A549 (cell line): ENCODE measurements around the gene JPH2. TPM values are rescaled to one million over a fixed set of nuclear protein-coding genes. Genes with fewer than 3 reads are reported as not detected.
"Not testable (repeated sequence)": the region's sequence is repeated elsewhere in the genome, so short reads cannot be mapped to it uniquely, and the experiment has no call there.

Experiments
- ATAC-seq, 2 experiments: fragments of 200-7000 bp in 1 of 2; fragments of >200 bp in 1 of 2; cut with Nextera tagmentation in 1 of 2; cut with Tn5 transposase in 1 of 2; 3 replicates each; pipeline versions ENCODE4 v1.8.0 to v1.9.1; 2018 to 2020; ENCODE audit warnings: mild to moderate bottlenecking in 1 of 2, moderate library complexity in 1 of 2
- CTCF ChIA-PET: fragments of 300-600 bp; sonication (Branson Sonifier 250); formaldehyde crosslinking; extraction: SDS; loops from one replicate; lab custom pipeline; 2021; ENCODE audit warnings: antibody characterized with exemption, inconsistent platforms; lab: Yijun Ruan, JAX
- POLR2A ChIA-PET: fragments of 350-600 bp; formaldehyde crosslinking; extraction: SDS; loops from one replicate; lab custom pipeline; 2021; ENCODE audit warnings: antibody characterized with exemption, inconsistent platforms; lab: Yijun Ruan, JAX
- DNase-seq, 2 experiments: peaks; one replicate each; pipeline versions ENCODE4 v3.0.0 to v3.0.0-alpha.2; 2011 to 2016; ENCODE audit warnings: low read depth in 1 of 2, low spot score in 1 of 2
- FAIRE-seq: peaks from 2 replicates; lab custom pipeline; 2011; peaks lifted over from hg19 to GRCh38; lab: Jason Lieb, UNC
- H3K27ac ChIP-seq, 2 experiments: fragments of >200 bp; sonication (Bioruptor Twin); formaldehyde crosslinking; 3 replicates each; pipeline ENCODE4 v1.5.1; 2016 to 2017
- H3K4me1 ChIP-seq: fragments of >200 bp; sonication (Bioruptor Twin); formaldehyde crosslinking; 3 replicates; pipeline ENCODE4 v1.6.1; 2016
- H3K4me2 ChIP-seq: fragments of >200 bp; sonication (Bioruptor Twin); formaldehyde crosslinking; 3 replicates; pipeline ENCODE4 v1.6.1; 2016
- H3K4me3 ChIP-seq: fragments of >200 bp; sonication (Bioruptor Twin); formaldehyde crosslinking; 3 replicates; pipeline ENCODE4 v1.5.1; 2016
- H3K9me3 ChIP-seq: fragments of >200 bp; sonication (Bioruptor Twin); formaldehyde crosslinking; 3 replicates; pipeline ENCODE4 v1.6.1; 2016
- ATOH8 ChIP-seq: fragments of 250-450 bp; sonication (Bioruptor Pico); IDR thresholded peaks from 2 replicates; pipeline ENCODE4 v1.5.0; 2020; ENCODE audit warnings: low read depth, mild to moderate bottlenecking, moderate library complexity
- CBX2 ChIP-seq: fragments of 200-600 bp; sonication (generic); IDR thresholded peaks from 2 replicates; pipeline ENCODE4 v1.6.1; 2016; ENCODE audit warnings: low read depth, mild to moderate bottlenecking, borderline replicate concordance
- CBX8 ChIP-seq: fragments of 200-600 bp; sonication (generic); IDR thresholded peaks from 2 replicates; pipeline ENCODE4 v1.6.1; 2016
- CEBPB ChIP-seq, 2 experiments: fragments of >200 bp in 1 of 2; sonication (Bioruptor Twin) in 1 of 2; formaldehyde crosslinking in 1 of 2; IDR thresholded peaks; 2 replicates each; pipeline ENCODE4 v1.6.1; 2012 to 2016
- CTCF ChIP-seq: fragments of >200 bp; sonication (Bioruptor Twin); formaldehyde crosslinking; IDR thresholded peaks from 3 replicates; pipeline ENCODE4 v1.5.1; 2016
- EHF ChIP-seq: fragments of 250-450 bp; sonication (Bioruptor Pico); IDR thresholded peaks from 2 replicates; pipeline ENCODE4 v1.5.0; 2020; ENCODE audit warnings: mild to moderate bottlenecking
- EP300 ChIP-seq, 2 experiments: fragments of >200 bp; sonication (Bioruptor Twin); formaldehyde crosslinking; IDR thresholded peaks; 2 replicates in 1 of 2; 3 replicates in 1 of 2; pipeline ENCODE4 v1.6.1; 2016 to 2017
- ESRRA ChIP-seq: fragments of 150-350 bp; IDR thresholded peaks from 2 replicates; pipeline ENCODE4 v1.6.1; 2014; ENCODE audit warnings: mild to moderate bottlenecking, low read length, borderline replicate concordance
- FOSL2 ChIP-seq, 2 experiments: fragments of 450-650 bp in 1 of 2; fragments of >200 bp in 1 of 2; sonication (Bioruptor Twin) in 1 of 2; formaldehyde crosslinking; IDR thresholded peaks; 2 replicates each; pipeline versions ENCODE4 v1.5.0 to v1.6.1; 2016 to 2020; ENCODE audit warnings: mild to moderate bottlenecking in 1 of 2, moderate library complexity in 1 of 2
- HDAC2 ChIP-seq: fragments of 200-600 bp; sonication (generic); IDR thresholded peaks from 2 replicates; pipeline ENCODE4 v1.6.1; 2016
- HES2 ChIP-seq: fragments of >200 bp; sonication (Bioruptor Twin); formaldehyde crosslinking; IDR thresholded peaks from 2 replicates; pipeline ENCODE4 v1.6.1; 2016
- HEYL ChIP-seq: fragments of 250-450 bp; sonication (Bioruptor Pico); IDR thresholded peaks from 2 replicates; pipeline ENCODE4 v1.8.0; 2021; ENCODE audit warnings: mild to moderate bottlenecking, moderate library complexity
- KDM1A ChIP-seq: fragments of 200-600 bp; sonication (generic); IDR thresholded peaks from 2 replicates; pipeline ENCODE4 v1.6.1; 2016; ENCODE audit warnings: low read depth, mild to moderate bottlenecking
- MAFK ChIP-seq: fragments of 450-650 bp; IDR thresholded peaks from 2 replicates; pipeline ENCODE4 v1.6.1; 2014; ENCODE audit not compliant: partially characterized antibody
- MYC ChIP-seq: IDR thresholded peaks from 2 replicates; pipeline ENCODE4 v1.6.1; 2012; ENCODE audit warnings: mild to moderate bottlenecking, inconsistent platforms, low read length, improper control_type of control experiment, borderline replicate concordance
- NFE2L2 ChIP-seq: fragments of 150-350 bp; conservative IDR thresholded peaks from 2 replicates; pipeline ENCODE4 v1.6.1; 2014; ENCODE audit warnings: low read length
- RAD21 ChIP-seq, 2 experiments: fragments of >200 bp in 1 of 2; sonication (Bioruptor Twin) in 1 of 2; formaldehyde crosslinking in 1 of 2; IDR thresholded peaks in 1 of 2; conservative IDR thresholded peaks in 1 of 2; 2 replicates in 1 of 2; 3 replicates in 1 of 2; pipeline ENCODE4 v1.6.1; 2012 to 2018; ENCODE audit warnings: inconsistent platforms in 1 of 2
- RCOR1 ChIP-seq: fragments of 150-350 bp; IDR thresholded peaks from 2 replicates; pipeline ENCODE4 v1.6.1; 2014; ENCODE audit warnings: antibody characterized with exemption, low read length, low read depth
- REST ChIP-seq: fragments of 200-600 bp; sonication (generic); IDR thresholded peaks from 2 replicates; pipeline ENCODE4 v1.6.1; 2016; ENCODE audit warnings: antibody characterized with exemption, mild to moderate bottlenecking, moderate library complexity
- RNF2 ChIP-seq: fragments of 200-600 bp; sonication (generic); IDR thresholded peaks from 2 replicates; pipeline ENCODE4 v1.6.1; 2016; ENCODE audit warnings: low read depth, mild to moderate bottlenecking, antibody characterized with exemption, moderate library complexity, borderline replicate concordance
- SMC3 ChIP-seq: fragments of >200 bp; sonication (Bioruptor Twin); formaldehyde crosslinking; IDR thresholded peaks from 3 replicates; pipeline ENCODE4 v1.6.1; 2018; ENCODE audit warnings: inconsistent platforms
- TP53 ChIP-seq: fragments of 250-450 bp; sonication (Bioruptor Pico); IDR thresholded peaks from 2 replicates; pipeline ENCODE4 v1.5.0; 2021; ENCODE audit warnings: mild to moderate bottlenecking, moderate library complexity
- ZNF302 ChIP-seq: fragments of 250-450 bp; sonication (Bioruptor Pico); IDR thresholded peaks from 2 replicates; pipeline ENCODE4 v1.9.0; 2021; ENCODE audit warnings: inconsistent platforms, mild to moderate bottlenecking, moderate library complexity
- WGBS: methylation state at CpG from one replicate; pipeline ENCODE4 v1.1.6; 2017; ENCODE audit errors: missing lambda C conversion rate; 5-methylcytosine and 5-hydroxymethylcytosine counted together
- polyA plus RNA-seq, 4 experiments: library from polyadenylated mRNA; depleted of rRNA in 3 of 4; stranded (reverse); fragments of >200 nt; fragmentation: RNase III in 1 of 4; extraction: RNeasy Plus Mini Kit Qiagen cat#74134 plus additional on column Dnase treatment in 1 of 4; gene quantifications; 2 replicates in 3 of 4; 3 replicates in 1 of 4; pipeline ENCODE4 v1.2.3, GENCODE V29; 2011 to 2017

The JPH2 gene
- polyA plus RNA-seq, 2 of the 4 experiments (the other 2 are of a cell fraction): 0.83 to 3.3 TPM

GRCh38 chr20:44190197-44190852, 3.3 kb upstream of the JPH2 start:
- ChIA-PET POLR2A (interaction anchor here (4.1 kb wide), 1 partner anchor 73 kb away, joined by 20 read pairs; no protein-coding TSS in a partner anchor), CTCF (interaction anchor here (0.6 to 7.0 kb wide), 38 partner anchors 9 to 991 kb away, joined by 3 to 460 read pairs (median 6); partner anchors contain the start of gene FITM2)
- FAIRE-seq, H3K4me3 ChIP-seq, H3K9me3 ChIP-seq: not testable (repeated sequence)
- H3K27ac ChIP-seq: peak overlapping the region in 1 of 2 experiments; percentile 41; a peak in 2 of 6 replicates
- peaks cover 25% of the 10 kb centered on the region for H3K4me1 ChIP-seq
- 18% methylated on average over 15 of the region's 15 CpGs for WGBS
- DNase-seq (peak; percentile 60 to 85), ATAC-seq (peak in 1 of 2 experiments; percentile 28; a peak in 2 of 6 replicates)
- TF ChIP-seq RAD21 (conservative IDR thresholded peaks at IDR 0.05 in 1 of 2, IDR thresholded peaks at IDR 0.05 in 1 of 2): peak; percentile 95
- peak; percentile 97 for TF ChIP-seq SMC3
- peak; percentile 90 for TF ChIP-seq CTCF
- peak overlapping the region; percentile 36; the same call in 2 of the 3 replicates for H3K4me2 ChIP-seq

GRCh38 chr20:44188752-44189151, 1.8 kb upstream of the JPH2 start:
- CTCF ChIA-PET: interaction anchor here (0.9 to 7.0 kb wide), 14 partner anchors 9 to 735 kb away, joined by 3 to 460 read pairs (median 12); no protein-coding TSS in a partner anchor
- Histone ChIP-seq H3K4me3 (no peak overlapping the region), H3K27ac (peak overlapping the region; percentile 81 to 86; a peak in 4 of 6 replicates), H3K9me3 (no peaks in the 10 kb centered on the region), H3K4me2 (no peak overlapping the region), H3K4me1 (peaks cover 25% of the 10 kb centered on the region)
- POLR2A ChIA-PET: interaction anchor here (2.0 to 4.1 kb wide), 2 partner anchors 22 to 71 kb away, joined by 15 to 20 read pairs; no protein-coding TSS in a partner anchor
- 81% methylated on average over 6 of the region's 6 CpGs for WGBS
- no peak for ATAC-seq
- no peak for FAIRE-seq
- TF ChIP-seq RCOR1 (no peak), SMC3 (no peak), MYC (no peak), CEBPB (IDR thresholded peaks at IDR 0.05) (0 out of 4 replicates have a peak, but pooled peaks of 1 of the 2 experiments have one; percentile 9), HDAC2 (no peak)
- DNase-seq: no peak

GRCh38 chr20:44187772-44188709, 1.1 kb upstream of the JPH2 start:
- H3K27ac ChIP-seq: peak overlapping the region; percentile 81 to 86
- FAIRE-seq: no peak
- H3K9me3 ChIP-seq: no peaks in the 10 kb centered on the region
- no peak for DNase-seq
- peak overlapping the region; percentile 86 for H3K4me2 ChIP-seq
- H3K4me3 ChIP-seq: peak overlapping the region; percentile 48
- peaks cover 25% of the 10 kb centered on the region for H3K4me1 ChIP-seq
- peak; percentile 44 to 65; a peak in 5 of 6 replicates for ATAC-seq
- ChIA-PET POLR2A (interaction anchor here (0.8 to 4.1 kb wide), 4 partner anchors 14 to 71 kb away, joined by 3 to 20 read pairs (median 10); partner anchors contain the start of gene OSER1), CTCF (interaction anchor here (0.6 to 7.0 kb wide), 12 partner anchors 8 to 284 kb away, joined by 3 to 460 read pairs (median 5); no protein-coding TSS in a partner anchor)
- 25% methylated on average over 8 of the region's 8 CpGs for WGBS
- no peak for TF ChIP-seq ATOH8 (CRISPR knock-in tag)
- TF ChIP-seq MAFK: no peak
- no peak for TF ChIP-seq RNF2
- TF ChIP-seq EHF (CRISPR knock-in tag): no peak
- no peak for TF ChIP-seq KDM1A
- TF ChIP-seq ESRRA: no peak
- no peak for TF ChIP-seq REST
- no peak for TF ChIP-seq FOSL2 (IDR thresholded peaks at IDR 0.05)
- TF ChIP-seq FOSL2 (CRISPR knock-in tag; IDR thresholded peaks at IDR 0.05): no peak
- no peak for TF ChIP-seq TP53 (CRISPR knock-in tag)
- TF ChIP-seq CBX8: no peak
- no peak for TF ChIP-seq SMC3
- no peak for TF ChIP-seq ZNF302 (CRISPR knock-in tag)
- no peak for TF ChIP-seq EP300 (IDR thresholded peaks at IDR 0.05)
- TF ChIP-seq NFE2L2: no peak
- TF ChIP-seq CBX2: no peak
- no peak for TF ChIP-seq HEYL (CRISPR knock-in tag)
- no peak for TF ChIP-seq HES2
